Esophagus muscularis mucosa (tissue), 3 donors: Measurements from ENCODE around the gene LRP8.
"Not testable (repeated sequence)": the region's sequence is repeated elsewhere in the genome, so short reads cannot be mapped to it uniquely, and the experiment has no call there.

Source experiments
- CTCF ChIP-seq, 3 experiments: fragments of 200-600 bp in 2 of 3; fragments of 450-650 bp in 1 of 3; sonication (generic) in 2 of 3; IDR thresholded peaks; one replicate each; pipeline ENCODE4 v1.5.1; 2017 to 2019; ENCODE audit warnings: antibody characterized with exemption in 3 of 3, mild to moderate bottlenecking in 2 of 3, moderate library complexity in 1 of 3
- POLR2AphosphoS5 ChIP-seq, 2 donors: sonication (generic); formaldehyde crosslinking; IDR thresholded peaks; one replicate each; pipeline ENCODE4 v1.6.1; 2017; ENCODE audit warnings: antibody characterized with exemption in 2 of 2

GRCh38 chr1:53206083-53206685 is 121.7 kb downstream of the LRP8 start:
- TF ChIP-seq CTCF, POLR2AphosphoS5 (IDR thresholded peaks at IDR 0.05): not testable (repeated sequence)
